ENCODE data around the gene BTN2A1.
"Not testable (repeated sequence)": the region's sequence is repeated elsewhere in the genome, so short reads cannot be mapped to it uniquely, and the experiment has no call there.

Gene BTN2A1

GRCh38 chr6:26433680-26434079 lies 24.1 kb upstream of the BTN2A1 start:
- DNase-seq, result not testable (repeated sequence)

- no peak for DNase-seq
These were observed 21.7 kb upstream of the BTN2A1 start for GRCh38 chr6:26436018-26436417.

- DNase-seq, result no peak
These were observed 20.2 kb upstream of the BTN2A1 start for GRCh38 chr6:26437550-26437949.

GRCh38 chr6:26438000-26438399 lies 19.8 kb upstream of the BTN2A1 start:
- DNase-seq, result no peak

GRCh38 chr6:26439151-26440125 lies 18.3 kb upstream of the BTN2A1 start:
- DNase-seq, result no peak

GRCh38 chr6:26440977-26441358 lies 16.8 kb upstream of the BTN2A1 start:
- no peak for DNase-seq

- DNase-seq, result no peak
These were observed 15.8 kb upstream of the BTN2A1 start for GRCh38 chr6:26441977-26442376.

- no peak for DNase-seq
These were observed 11.7 kb upstream of the BTN2A1 start for GRCh38 chr6:26445934-26446667.

GRCh38 chr6:26447257-26447656 lies 10.5 kb upstream of the BTN2A1 start:
- DNase-seq, result no peak

- DNase-seq, result no peak
These were observed 7.5 kb upstream of the BTN2A1 start for GRCh38 chr6:26450240-26450639.

- DNase-seq, result no peak
These were observed 5.0 kb upstream of the BTN2A1 start for GRCh38 chr6:26452631-26453235.

GRCh38 chr6:26454631-26455030 lies 3.1 kb upstream of the BTN2A1 start:
- no peak for DNase-seq

- no peak for DNase-seq
These were observed 2.3 kb upstream of the BTN2A1 start for GRCh38 chr6:26455357-26455970.

GRCh38 chr6:26457264-26457805 lies 420 bp upstream of the BTN2A1 start:
- no peak for DNase-seq

- no peak for DNase-seq
These were observed 1.5 kb downstream of the BTN2A1 start for GRCh38 chr6:26459023-26459810.

GRCh38 chr6:26461353-26461752 lies 3.6 kb downstream of the BTN2A1 start:
- not testable (repeated sequence) for DNase-seq

- DNase-seq, result no peak
These were observed 6.3 kb downstream of the BTN2A1 start for GRCh38 chr6:26464014-26464413.

GRCh38 chr6:26464416-26465131 lies 6.8 kb downstream of the BTN2A1 start:
- DNase-seq, result no peak

GRCh38 chr6:26465776-26466175 lies 8.0 kb downstream of the BTN2A1 start:
- no peak for DNase-seq

- DNase-seq, result no peak
These were observed 11.1 kb downstream of the BTN2A1 start for GRCh38 chr6:26468829-26469228.

- no peak for DNase-seq
These were observed 12.9 kb downstream of the BTN2A1 start for GRCh38 chr6:26470643-26471042.

Measured in NCI-H1105 treated with DMSO at 0.1 percent for 48 hours (cell line).